Keratinocyte (primary cell): ENCODE results near the gene WWC1. TPM values are rescaled to one million over a fixed set of nuclear protein-coding genes. Genes with fewer than 3 reads are reported as not detected.

Source experiments
- DNase-seq: peaks from one replicate; pipeline ENCODE4 v3.0.0-alpha.2; 2011; ENCODE audit warnings: low read depth, missing footprints, low spot score
- FAIRE-seq: peaks from 2 replicates; lab custom pipeline; 2011; peaks lifted over from hg19 to GRCh38; lab: Jason Lieb, UNC
- H2AFZ ChIP-seq: 2 replicates; pipeline ENCODE4 v1.6.0; 2012; ENCODE audit warnings: low read length, control low read depth, inconsistent platforms; ENCODE audit not compliant: control insufficient read depth
- H3K27ac ChIP-seq: 2 replicates; pipeline ENCODE4 v1.5.1; 2011; ENCODE audit warnings: low read length; ENCODE audit not compliant: control insufficient read depth, insufficient read depth
- H3K27me3 ChIP-seq: 3 replicates; pipeline ENCODE4 v1.6.0; 2011; ENCODE audit warnings: low read length; ENCODE audit not compliant: control insufficient read depth, insufficient read depth; ENCODE audit errors: extremely low read depth
- H3K36me3 ChIP-seq, 2 experiments: 2 replicates in 1 of 2; 3 replicates in 1 of 2; pipeline ENCODE4 v1.5.1; 2011; ENCODE audit warnings: low read length in 2 of 2, mild to moderate bottlenecking in 1 of 2; ENCODE audit not compliant: control insufficient read depth in 2 of 2, insufficient read depth in 2 of 2; ENCODE audit errors: extremely low read depth in 1 of 2
- H3K4me1 ChIP-seq: 3 replicates; pipeline ENCODE4 v1.5.1; 2011; ENCODE audit warnings: low read length; ENCODE audit not compliant: control insufficient read depth, insufficient read depth; ENCODE audit errors: extremely low read depth
- H3K4me2 ChIP-seq: 3 replicates; pipeline ENCODE4 v1.6.0; 2011; ENCODE audit warnings: low read depth, low read length; ENCODE audit not compliant: control insufficient read depth, insufficient read depth; ENCODE audit errors: extremely low read depth
- H3K4me3 ChIP-seq, 3 experiments: fragments of 200-600 bp in 1 of 3; sonication (generic) in 1 of 3; 2 replicates in 2 of 3; 3 replicates in 1 of 3; pipeline ENCODE4 v1.5.1; 2011 to 2016; ENCODE audit warnings: low read length in 3 of 3, mild to moderate bottlenecking in 3 of 3, control low read depth in 2 of 3, inconsistent platforms in 1 of 3, low read depth in 1 of 3, mixed read lengths in 1 of 3, mixed run types in 1 of 3, moderate library complexity in 1 of 3; ENCODE audit not compliant: control insufficient read depth in 2 of 3, insufficient read depth in 2 of 3; ENCODE audit errors: extremely low read depth in 1 of 3
- H3K79me2 ChIP-seq: 2 replicates; pipeline ENCODE4 v1.6.0; 2012; ENCODE audit warnings: low read length; ENCODE audit not compliant: control insufficient read depth, insufficient read depth
- H3K9ac ChIP-seq: 3 replicates; pipeline ENCODE4 v1.6.0; 2011; ENCODE audit warnings: low read length; ENCODE audit not compliant: control insufficient read depth, insufficient read depth; ENCODE audit errors: extremely low read depth
- H3K9me1 ChIP-seq: 3 replicates; pipeline ENCODE4 v1.6.0; 2011; ENCODE audit warnings: low read length; ENCODE audit not compliant: control insufficient read depth, insufficient read depth; ENCODE audit errors: extremely low read depth
- H3K9me3 ChIP-seq: 2 replicates; pipeline ENCODE4 v1.5.1; 2012; ENCODE audit warnings: low read depth, low read length; ENCODE audit not compliant: control insufficient read depth
- H4K20me1 ChIP-seq: 3 replicates; pipeline ENCODE4 v1.6.0; 2011; ENCODE audit warnings: low read length; ENCODE audit not compliant: control insufficient read depth, insufficient read depth; ENCODE audit errors: extremely low read depth
- CTCF ChIP-seq, 3 experiments: IDR thresholded peaks in 1 of 3; conservative IDR thresholded peaks in 1 of 3; optimal IDR thresholded peaks in 1 of 3; 2 replicates in 2 of 3; 3 replicates in 1 of 3; pipeline versions ENCODE3 to v1.5.1; 2011; ENCODE audit warnings: low read length in 3 of 3, mild to moderate bottlenecking in 3 of 3, moderate library complexity in 2 of 3, control low read depth in 1 of 3, inconsistent platforms in 1 of 3; ENCODE audit not compliant: insufficient read depth in 2 of 3; ENCODE audit errors: extremely low read depth in 1 of 3
- EZH2 ChIP-seq: IDR thresholded peaks from one replicate; pipeline ENCODE4 v1.6.1; 2012; ENCODE audit warnings: inconsistent platforms, mild to moderate bottlenecking, low read length, moderate library complexity
- dilution Hi-C: fragments of 300-500 bp; cut with MboI; formaldehyde crosslinking; loops from one replicate; pipeline ENCODE4 v1.7.0; 2020; ENCODE audit warnings: low sequenced_read_pairs; ENCODE audit not compliant: extremely low pct_ligation_motif_present
- polyA plus RNA-seq, 5 experiments: library from polyadenylated mRNA; depleted of rRNA in 3 of 5; stranded (reverse) in 3 of 5; stranded (forward) in 1 of 5; unstranded in 1 of 5; fragments of >200 nt; gene quantifications; 1 replicate in 1 of 5; 2 replicates in 3 of 5; 3 replicates in 1 of 5; pipeline versions ENCODE4 v1.2.1 to v1.2.3, GENCODE V29; 2011 to 2012; ENCODE audit warnings: missing spikeins in 2 of 5, low read depth in 1 of 5, low replicate concordance in 1 of 5

The WWC1 gene
- polyA plus RNA-seq, 1 donor (not counting 4 experiments of a cell fraction or from before 2014, with no cell fraction given), result 19.8 TPM

- Histone ChIP-seq H4K20me1 (no peaks in the 10 kb centered on the region), H3K9me1 (no peaks in the 10 kb centered on the region), H3K36me3 (peaks cover 7 to 15% of the 10 kb centered on the region in 2 experiments), H3K79me2 (peaks cover 28% of the 10 kb centered on the region), H3K27ac (no peak overlapping the region), H3K9ac (no peak overlapping the region), H2AFZ (no peak overlapping the region), H3K4me2 (no peak overlapping the region), H3K4me3 (no peak overlapping the region), H3K27me3 (no peaks in the 10 kb centered on the region), H3K4me1 (no peaks in the 10 kb centered on the region), H3K9me3 (no peaks in the 10 kb centered on the region)
- TF ChIP-seq CTCF (optimal IDR thresholded peaks at IDR 0.05 in 1 of 3, IDR thresholded peaks at IDR 0.05 in 1 of 3, conservative IDR thresholded peaks at IDR 0.05 in 1 of 3; ENCODE audit: extremely low read depth in 1 of 3, insufficient read depth in 2 of 3, low read length in 3 of 3) (no peak), EZH2 (no peak)
- DNase-seq (no peak), FAIRE-seq (no peak)
- dilution Hi-C loops, result no loop called here
These were observed 91.0 kb downstream of the WWC1 start for GRCh38 chr5:168382421-168382820.

GRCh38 chr5:168390491-168390890, 99.0 kb downstream of the WWC1 start:
- DNase-seq (peak; percentile 60), FAIRE-seq (peak; percentile 88)

More at GRCh38 chr5:168390491-168390890, 99.0 kb downstream of the WWC1 start:
- no peaks in the 10 kb centered on the region for H3K27me3 ChIP-seq
- H3K9me1 ChIP-seq, result no peaks in the 10 kb centered on the region
- H3K4me3 ChIP-seq, result no peak overlapping the region
- peaks cover 8 to 15% of the 10 kb centered on the region in 2 experiments for H3K36me3 ChIP-seq
- no peaks in the 10 kb centered on the region for H3K9me3 ChIP-seq
- no peaks in the 10 kb centered on the region for H4K20me1 ChIP-seq
- TF ChIP-seq EZH2 (no peak), CTCF (optimal IDR thresholded peaks at IDR 0.05 in 1 of 3, IDR thresholded peaks at IDR 0.05 in 1 of 3, conservative IDR thresholded peaks at IDR 0.05 in 1 of 3; ENCODE audit: extremely low read depth in 1 of 3, insufficient read depth in 2 of 3, low read length in 3 of 3) (no peak)
- H3K79me2 ChIP-seq, result no peaks in the 10 kb centered on the region
- H3K4me2 ChIP-seq, result no peak overlapping the region
- dilution Hi-C loops, result no loop called here
- peak overlapping the region; percentile 42 for H3K27ac ChIP-seq
- H3K9ac ChIP-seq, result no peak overlapping the region
- peaks cover 18% of the 10 kb centered on the region for H3K4me1 ChIP-seq
- no peak overlapping the region for H2AFZ ChIP-seq
